GM18858 (cell line): ENCODE results near the gene FOXL3.

Experiments used
- ATAC-seq: cut with Tn5 transposase; IDR thresholded peaks from one replicate; pipeline ENCODE4 v1.9.1; 2021; ENCODE audit not compliant: unreplicated experiment

Gene FOXL3

GRCh38 chr7:300546-301290, 10.7 kb downstream of the FOXL3 start:
- no peak for ATAC-seq

- ATAC-seq, result no peak
Measured at GRCh38 chr7:301291-302053, 11.5 kb downstream of the FOXL3 start.

GRCh38 chr7:302054-302992, 12.4 kb downstream of the FOXL3 start:
- ATAC-seq, result no peak

GRCh38 chr7:303425-303824, 13.5 kb downstream of the FOXL3 start:
- no peak for ATAC-seq

GRCh38 chr7:303884-304573, 14.1 kb downstream of the FOXL3 start:
- ATAC-seq, result no peak

- no peak for ATAC-seq
Measured at GRCh38 chr7:304574-305409, 14.8 kb downstream of the FOXL3 start.

GRCh38 chr7:305410-306151, 15.6 kb downstream of the FOXL3 start:
- ATAC-seq, result no peak

GRCh38 chr7:307970-308369, 18.0 kb downstream of the FOXL3 start:
- no peak for ATAC-seq

- no peak for ATAC-seq
Measured at GRCh38 chr7:309586-310228, 19.7 kb downstream of the FOXL3 start.

- no peak for ATAC-seq
Measured at GRCh38 chr7:311131-311680, 21.2 kb downstream of the FOXL3 start.

GRCh38 chr7:311796-312195, 21.8 kb downstream of the FOXL3 start:
- no peak for ATAC-seq

GRCh38 chr7:312424-312823, 22.5 kb downstream of the FOXL3 start:
- no peak for ATAC-seq

GRCh38 chr7:314853-315252, 24.9 kb downstream of the FOXL3 start:
- ATAC-seq, result no peak

GRCh38 chr7:315516-316265, 25.7 kb downstream of the FOXL3 start:
- ATAC-seq, result no peak

GRCh38 chr7:317643-318405, 27.9 kb downstream of the FOXL3 start:
- ATAC-seq, result no peak

- ATAC-seq, result no peak
Measured at GRCh38 chr7:318476-318875, 28.5 kb downstream of the FOXL3 start.
